ENCODE results near the gene SIX5. TPM values are rescaled to one million over a fixed set of nuclear protein-coding genes. Genes with fewer than 3 reads are reported as not detected.

The SIX5 gene
- total RNA-seq, 1 donor from 2014 or later, result 11.7 TPM

- no peak for DNase-seq
These were observed 4.3 kb upstream of the SIX5 start for GRCh38 chr19:45773384-45773783.

GRCh38 chr19:45772912-45773311 lies 3.9 kb upstream of the SIX5 start:
- DNase-seq, result no peak

GRCh38 chr19:45772130-45772840 lies 3.2 kb upstream of the SIX5 start:
- DNase-seq, result no peak

GRCh38 chr19:45771311-45771933 lies 2.4 kb upstream of the SIX5 start:
- no peak for DNase-seq

GRCh38 chr19:45770192-45771101 lies 1.4 kb upstream of the SIX5 start:
- peak; percentile 99 for DNase-seq

GRCh38 chr19:45769821-45770191 lies 754 bp upstream of the SIX5 start:
- no peak for DNase-seq

- peak; percentile 56 for DNase-seq
These were observed 433 bp downstream of the SIX5 start for GRCh38 chr19:45768655-45768983.

GRCh38 chr19:45767881-45768654 lies 984 bp downstream of the SIX5 start:
- peak; percentile 78 for DNase-seq

GRCh38 chr19:45767410-45767880 lies 1.6 kb downstream of the SIX5 start:
- peak; percentile 63 for DNase-seq

GRCh38 chr19:45766869-45767346 lies 2.1 kb downstream of the SIX5 start:
- DNase-seq, result peak; percentile 39

GRCh38 chr19:45766296-45766868 lies 2.7 kb downstream of the SIX5 start:
- no peak for DNase-seq

GRCh38 chr19:45765702-45766295 lies 3.3 kb downstream of the SIX5 start:
- no peak for DNase-seq

- DNase-seq, result no peak
These were observed 3.9 kb downstream of the SIX5 start for GRCh38 chr19:45764945-45765701.

- DNase-seq, result no peak
These were observed 4.6 kb downstream of the SIX5 start for GRCh38 chr19:45764475-45764874.

- DNase-seq, result no peak
These were observed 5.3 kb downstream of the SIX5 start for GRCh38 chr19:45763691-45764294.

GRCh38 chr19:45762870-45763631 lies 6.0 kb downstream of the SIX5 start:
- DNase-seq, result no peak

GRCh38 chr19:45761714-45762113 lies 7.3 kb downstream of the SIX5 start:
- DNase-seq, result no peak

- no peak for DNase-seq
These were observed 10.1 kb downstream of the SIX5 start for GRCh38 chr19:45758921-45759320.

- DNase-seq, result no peak
These were observed 11.4 kb downstream of the SIX5 start for GRCh38 chr19:45757695-45758094.

GRCh38 chr19:45754323-45754722 lies 14.7 kb downstream of the SIX5 start:
- DNase-seq, result no peak

Data from dermis blood vessel endothelial cell (primary cell).